Stimulated activated CD8-positive, alpha-beta memory T cell treated with anti-CD3 and anti-CD28 coated beads, Interleukin-7, amount 100 ng/mL, for 4 hours (primary cell): ENCODE results near the gene CFAP20.

Experiments
- DNase-seq, 2 donors: peaks; one replicate each; pipeline ENCODE4 v3.0.0-alpha.2; 2020; ENCODE audit warnings: low read depth in 2 of 2

Gene CFAP20

GRCh38 chr16:58125041-58125440 is 4.1 kb downstream of the CFAP20 start:
- no peak for DNase-seq

- DNase-seq: no peak
Measured at GRCh38 chr16:58124601-58124915, 4.6 kb downstream of the CFAP20 start.

GRCh38 chr16:58123896-58124600 is 5.1 kb downstream of the CFAP20 start:
- DNase-seq: no peak

GRCh38 chr16:58121132-58121531 is 8.0 kb downstream of the CFAP20 start:
- no peak for DNase-seq

DNA sequence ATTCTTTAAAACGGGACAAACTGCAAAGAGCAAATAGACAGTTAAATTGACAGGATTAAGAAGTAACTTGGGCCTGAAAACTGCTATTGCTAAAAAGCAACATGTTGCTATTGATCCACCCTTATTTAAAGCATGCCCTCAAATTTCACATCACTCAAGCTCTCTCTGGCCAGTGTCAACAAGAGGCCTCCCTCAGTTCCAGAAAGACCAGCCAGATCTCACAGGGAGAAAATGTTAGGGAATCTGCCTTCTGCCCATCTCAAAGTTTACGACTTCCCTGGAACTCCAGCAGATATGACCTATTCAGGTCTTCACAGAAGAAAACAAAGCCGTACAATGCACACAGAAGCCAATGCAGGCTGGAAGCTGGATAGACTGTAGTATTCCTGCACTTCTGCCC is 8.9 kb downstream of the CFAP20 start:
- DNase-seq: no peak

DNA sequence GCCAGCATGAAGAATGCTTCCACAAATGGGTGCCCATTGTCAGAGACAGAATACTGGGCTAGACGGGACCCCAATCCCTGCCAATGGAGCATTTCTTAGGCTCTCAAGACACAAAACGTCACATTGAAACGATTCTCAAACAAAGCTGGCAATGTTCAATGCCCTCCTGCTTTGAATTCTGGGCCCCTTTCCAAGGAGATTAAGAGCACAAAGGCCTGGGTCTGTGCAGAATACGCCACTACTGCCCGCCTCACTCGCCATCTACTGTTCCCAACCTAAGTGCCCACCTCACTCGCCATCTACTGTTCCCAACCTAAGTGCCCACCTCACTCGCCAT is 9.7 kb downstream of the CFAP20 start:
- no peak for DNase-seq

DNA sequence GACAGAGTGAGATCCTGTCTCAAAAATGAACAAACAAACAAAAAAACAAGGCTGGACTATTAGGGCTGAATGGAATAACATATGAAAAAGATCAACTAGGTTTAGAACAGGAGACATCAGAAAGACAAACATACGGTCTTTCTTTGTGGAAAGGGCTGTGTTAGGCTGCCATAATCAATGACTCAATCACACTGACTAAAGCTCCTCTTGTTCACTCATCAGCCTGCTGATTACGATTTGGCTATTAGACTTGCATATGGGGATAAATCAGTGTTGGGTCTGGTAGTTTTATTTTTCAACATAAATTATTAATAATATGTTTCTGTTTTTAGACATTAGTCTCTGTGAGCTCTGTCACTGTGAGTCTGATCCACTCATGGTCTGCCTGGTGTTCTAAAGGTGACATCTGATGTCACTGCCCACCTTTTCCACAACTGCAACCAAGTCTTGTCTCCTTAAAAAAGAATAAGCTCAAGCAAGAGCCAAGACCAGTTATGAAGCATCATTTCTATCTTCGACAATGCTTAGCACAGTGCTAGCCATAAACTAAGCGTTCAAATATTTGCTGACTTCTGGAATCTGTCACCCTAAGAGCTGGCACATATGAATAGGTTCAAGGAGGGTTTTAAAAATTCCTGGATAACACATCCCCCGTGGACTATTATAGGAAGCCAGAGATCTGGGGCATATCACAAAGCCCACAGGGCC is 10.2 kb downstream of the CFAP20 start:
- DNase-seq: no peak

- DNase-seq: no peak
Measured at GRCh38 chr16:58116529-58116928, 12.7 kb downstream of the CFAP20 start.

GRCh38 chr16:58116081-58116480 is 13.1 kb downstream of the CFAP20 start:
- DNase-seq: no peak

DNA sequence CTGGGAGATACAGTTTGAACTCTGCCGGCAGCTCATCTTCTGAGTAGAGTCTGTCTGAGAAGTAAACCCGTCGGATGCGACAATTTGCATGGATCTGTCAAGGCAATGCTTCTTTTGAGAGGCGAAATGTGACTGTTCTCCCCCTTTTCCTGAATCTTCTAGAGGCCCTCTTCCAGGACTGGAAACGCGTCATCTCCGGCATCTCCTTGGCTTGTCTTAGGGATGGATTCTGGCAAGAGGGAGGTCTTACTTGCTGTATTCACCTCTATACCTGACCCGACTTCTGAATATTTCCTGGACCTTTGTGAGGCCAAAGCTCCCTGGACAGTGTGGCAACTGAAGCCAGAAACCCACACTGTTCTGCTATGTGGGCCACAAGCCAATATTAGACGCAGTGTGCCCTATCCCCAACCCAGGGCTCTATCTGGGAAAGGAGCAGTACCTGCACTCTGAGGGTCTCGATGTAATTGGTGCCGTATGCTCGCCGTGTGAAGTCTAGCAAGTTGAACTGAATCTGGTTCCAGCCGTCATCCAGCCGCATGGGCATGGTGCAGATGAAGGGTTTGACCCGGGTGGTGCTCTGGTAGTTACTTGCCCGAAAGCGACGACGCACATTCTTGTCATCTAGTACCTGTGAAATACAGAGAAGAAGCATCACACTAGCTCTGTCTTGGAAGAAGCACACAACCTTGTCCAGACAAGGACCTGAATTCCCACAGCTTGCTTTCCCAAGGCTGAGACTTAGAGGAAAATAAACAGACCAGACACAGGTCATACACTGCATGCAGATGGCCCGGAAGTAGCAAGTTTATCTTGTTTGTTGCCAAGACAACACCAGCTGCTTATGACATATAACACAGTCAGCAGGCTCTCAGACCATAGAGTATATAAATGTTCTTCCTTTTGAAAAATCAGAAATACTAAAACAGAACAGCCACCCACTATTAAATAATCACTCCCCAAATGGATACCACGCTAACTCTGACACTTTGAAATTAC is 14.1 kb downstream of the CFAP20 start:
- DNase-seq: no peak

DNA sequence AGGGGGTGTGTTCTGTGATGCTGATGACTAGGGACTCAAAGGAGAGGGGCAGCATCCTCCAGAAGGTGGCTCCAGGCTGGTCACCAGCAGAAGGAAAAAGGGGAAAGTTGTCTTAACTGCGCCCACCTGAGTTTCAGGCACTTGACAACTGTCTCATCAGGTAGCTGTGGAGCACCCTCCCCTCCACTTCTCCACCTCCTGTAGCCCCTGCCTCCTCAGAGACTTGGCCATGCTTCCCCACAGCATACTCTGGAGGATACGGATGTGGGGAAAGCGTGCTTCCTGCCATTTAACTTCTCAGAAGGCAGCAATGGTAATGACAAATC is 17.9 kb downstream of the CFAP20 start:
- DNase-seq: no peak

DNA sequence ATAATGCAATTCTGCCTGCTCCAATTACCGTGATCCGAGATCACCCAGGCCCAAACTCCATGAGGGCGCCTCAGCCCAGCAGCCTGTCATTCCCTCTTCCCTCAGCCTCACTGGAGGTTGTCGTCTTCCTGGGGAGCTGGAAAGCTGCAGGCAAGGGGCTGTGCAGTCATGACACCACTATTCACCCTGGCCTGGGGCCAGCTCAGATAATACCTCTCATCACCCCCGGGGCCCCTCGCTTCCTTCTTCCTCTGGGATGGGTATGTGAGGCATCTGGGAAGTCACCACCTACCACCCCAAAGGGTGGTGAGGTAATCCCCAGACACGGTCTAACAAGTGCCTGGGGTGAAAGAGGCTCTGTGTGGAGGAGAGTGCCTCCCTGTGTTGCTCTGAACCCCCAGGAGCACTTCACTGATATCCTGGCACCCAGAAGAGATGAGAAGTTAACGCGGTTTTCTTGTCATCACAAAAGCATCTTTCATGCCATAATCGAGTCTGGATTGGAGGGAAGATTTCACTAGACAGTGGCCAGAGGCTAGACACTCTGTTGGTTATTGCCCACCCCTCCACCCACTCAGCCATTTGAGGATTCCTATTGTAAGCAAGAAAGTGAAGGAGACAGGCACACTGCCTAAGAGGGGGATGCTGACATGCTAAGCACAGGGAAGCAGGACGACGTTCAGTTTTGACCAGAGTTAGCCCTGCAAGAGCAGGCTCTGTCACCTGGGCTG is 18.4 kb downstream of the CFAP20 start:
- DNase-seq: no peak

GRCh38 chr16:58109881-58110280 is 19.3 kb downstream of the CFAP20 start:
- DNase-seq: no peak

DNA sequence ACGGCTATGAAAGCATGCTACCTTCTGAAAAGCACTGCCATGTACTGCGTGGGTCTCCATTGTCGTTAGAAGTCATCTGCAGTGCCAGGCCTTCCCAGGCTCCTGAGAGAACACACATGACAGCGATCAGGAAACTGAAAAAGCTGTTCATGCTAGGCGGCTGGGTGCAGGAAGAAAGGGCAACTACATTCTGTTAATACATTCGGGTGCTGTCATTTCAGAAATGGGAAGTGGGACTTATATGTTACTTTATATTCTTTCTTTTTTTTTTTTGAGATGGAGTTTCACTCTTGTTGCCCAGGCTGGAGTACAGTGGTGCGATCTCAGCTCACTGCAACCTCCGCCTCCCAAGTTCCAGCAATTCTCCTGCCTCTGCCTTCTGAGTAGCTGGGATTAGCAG is 19.9 kb downstream of the CFAP20 start:
- DNase-seq: no peak

GRCh38 chr16:58107709-58108108 is 21.5 kb downstream of the CFAP20 start:
- no peak for DNase-seq

- DNase-seq: no peak
Measured at GRCh38 chr16:58107228-58107627, 22.0 kb downstream of the CFAP20 start.

GRCh38 chr16:58105631-58106030 is 23.6 kb downstream of the CFAP20 start:
- no peak for DNase-seq

- no peak for DNase-seq
Measured at GRCh38 chr16:58102665-58103392, 26.4 kb downstream of the CFAP20 start.

GRCh38 chr16:58099956-58100300 is 29.3 kb downstream of the CFAP20 start:
- DNase-seq: no peak

DNA sequence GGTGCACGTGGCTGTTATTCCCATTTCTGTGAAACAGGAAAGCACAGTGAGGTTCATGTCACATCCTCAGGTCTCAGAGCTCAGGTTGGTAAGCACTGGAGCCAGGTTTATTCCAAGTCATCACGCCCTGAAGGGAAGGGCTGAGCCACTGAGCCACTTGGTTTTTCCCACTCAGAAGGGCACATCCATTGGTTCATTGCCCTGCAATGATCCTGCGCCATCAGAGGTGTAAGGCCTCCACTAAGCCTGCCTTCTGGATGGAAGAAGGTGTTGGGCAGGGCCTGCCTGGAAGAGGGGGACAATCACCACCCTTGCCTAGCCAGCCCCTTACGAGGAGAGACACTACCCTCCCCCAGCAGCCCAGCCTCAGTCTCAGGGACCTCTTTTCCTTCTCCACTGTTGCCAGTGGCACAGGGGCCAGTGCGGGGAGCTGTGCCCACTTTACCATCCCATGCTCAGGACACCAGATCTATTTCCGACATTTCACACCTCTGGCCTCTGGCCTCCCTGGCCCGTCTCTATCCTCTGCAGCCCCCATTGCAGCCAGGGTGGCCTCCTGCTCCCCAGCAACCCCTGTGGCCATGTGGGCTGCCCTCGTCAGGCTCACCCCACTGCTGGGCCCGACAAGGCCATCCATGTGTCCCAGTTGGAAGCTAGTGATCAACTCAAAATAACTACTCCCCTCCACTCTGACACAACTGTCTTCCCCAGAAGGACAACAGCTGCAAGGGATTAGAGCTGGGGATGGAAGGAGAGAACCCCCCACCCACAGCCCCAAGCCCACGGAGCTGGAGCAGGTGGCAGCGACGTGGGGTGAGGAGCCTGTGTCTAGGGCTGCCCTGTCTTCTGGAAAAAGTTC is 29.9 kb downstream of the CFAP20 start:
- DNase-seq: no peak
